ENCODE results near the gene ALOXE3.
"Not testable (repeated sequence)": the region's sequence is repeated elsewhere in the genome, so short reads cannot be mapped to it uniquely, and the experiment has no call there.

Gene ALOXE3

GRCh38 chr17:8121407-8121680 lies 3.0 kb upstream of the ALOXE3 start:
- peak; percentile 65 for DNase-seq

- DNase-seq: peak; percentile 70
Observed at GRCh38 chr17:8120520-8121406, 2.4 kb upstream of the ALOXE3 start.

DNA sequence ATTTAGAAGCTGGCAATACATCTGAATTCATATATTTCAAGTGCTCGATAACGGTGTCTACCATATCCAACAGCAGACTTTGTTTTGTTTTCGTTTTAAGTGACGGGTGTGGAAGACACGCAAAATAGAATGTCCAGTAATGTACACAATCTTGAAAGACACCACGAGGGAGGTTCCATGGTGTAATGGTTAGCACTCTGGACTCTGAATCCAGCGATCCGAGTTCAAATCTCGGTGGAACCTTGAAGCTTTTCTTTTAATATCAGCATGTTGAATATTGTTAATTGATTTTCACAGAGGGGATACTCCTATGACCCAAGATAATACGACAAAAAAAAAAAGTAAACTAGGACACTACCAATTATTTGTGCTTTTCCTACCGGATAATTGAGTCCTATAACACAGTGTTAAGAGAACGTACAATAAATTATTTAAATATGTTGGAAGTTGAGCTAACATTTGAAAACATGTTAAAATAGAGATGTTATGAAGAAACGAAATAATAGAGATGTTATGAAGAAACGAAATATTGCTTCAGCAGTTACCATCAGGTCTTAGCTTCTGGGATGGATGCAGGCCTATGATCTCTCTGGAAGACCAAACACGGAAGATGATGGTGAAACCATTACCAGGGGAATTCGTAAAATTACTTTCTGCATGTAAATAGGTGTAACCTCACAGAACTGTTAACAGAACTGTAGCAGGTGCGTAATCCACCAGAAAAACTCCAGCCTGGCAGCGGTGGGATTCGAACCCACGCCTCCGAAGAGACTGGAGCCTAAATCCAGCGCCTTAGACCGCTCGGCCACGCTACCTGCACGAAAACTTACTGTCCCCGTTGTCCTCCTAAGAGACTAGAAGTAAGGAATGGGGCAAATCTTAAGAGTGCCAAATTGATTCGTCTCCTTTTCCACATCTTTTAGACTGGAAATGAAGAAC lies 1.5 kb upstream of the ALOXE3 start:
- DNase-seq: peak; percentile 91

GRCh38 chr17:8118769-8119580 lies 661 bp upstream of the ALOXE3 start:
- peak; percentile 91 for DNase-seq

DNA sequence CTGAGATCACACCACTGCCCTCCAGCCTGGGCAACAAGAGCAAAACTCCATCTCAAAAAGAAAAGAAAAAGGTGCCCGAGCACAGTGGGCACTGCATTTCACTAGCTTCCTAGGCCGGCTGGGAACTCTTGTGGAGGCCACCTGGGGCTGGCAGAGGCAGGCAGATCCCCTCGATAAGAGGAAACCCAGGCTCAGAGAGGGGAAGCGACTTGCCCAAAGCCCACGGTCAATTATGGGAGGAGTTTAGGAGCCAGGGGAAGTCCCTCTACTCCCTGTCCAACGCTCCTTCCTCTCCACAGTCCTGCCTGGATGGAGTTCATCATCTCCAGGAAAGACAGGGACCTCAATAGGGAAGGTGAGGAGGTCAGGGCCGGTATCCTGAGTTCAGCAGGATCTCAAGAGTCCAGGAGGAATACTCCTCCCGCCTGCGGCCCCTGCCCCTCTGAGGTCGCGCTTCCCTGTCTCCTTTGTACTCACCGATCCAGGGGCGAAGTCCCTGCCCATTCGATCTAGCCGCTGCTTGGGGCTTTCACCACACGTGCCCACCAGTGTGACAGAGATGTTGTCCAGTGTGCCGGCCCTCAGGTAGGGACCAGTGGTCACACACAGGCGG lies 841 bp downstream of the ALOXE3 start:
- no peak for DNase-seq

DNA sequence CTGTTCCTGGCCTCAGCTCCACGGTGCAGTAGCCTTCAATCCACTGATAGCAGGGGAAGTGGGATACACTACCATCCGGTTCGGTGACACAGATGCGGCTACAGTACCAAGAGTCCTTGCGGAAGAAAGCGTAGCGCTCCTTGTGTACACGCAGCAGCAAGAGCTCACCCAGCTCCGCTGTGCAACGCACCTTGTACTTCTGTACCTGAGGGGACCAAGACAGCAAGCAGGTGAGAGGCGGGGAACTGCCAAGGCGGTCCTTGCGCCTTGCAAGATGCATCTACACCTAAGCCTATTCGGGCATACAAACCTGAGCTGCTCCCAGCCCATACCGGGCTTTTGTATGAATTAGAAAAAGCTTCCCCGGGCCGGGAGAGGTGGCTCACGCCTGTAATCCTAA lies 1.5 kb downstream of the ALOXE3 start:
- no peak for DNase-seq

- DNase-seq: no peak
Observed at GRCh38 chr17:8110907-8111306, 7.4 kb downstream of the ALOXE3 start.

GRCh38 chr17:8110456-8110804 lies 7.9 kb downstream of the ALOXE3 start:
- DNase-seq: no peak

DNA sequence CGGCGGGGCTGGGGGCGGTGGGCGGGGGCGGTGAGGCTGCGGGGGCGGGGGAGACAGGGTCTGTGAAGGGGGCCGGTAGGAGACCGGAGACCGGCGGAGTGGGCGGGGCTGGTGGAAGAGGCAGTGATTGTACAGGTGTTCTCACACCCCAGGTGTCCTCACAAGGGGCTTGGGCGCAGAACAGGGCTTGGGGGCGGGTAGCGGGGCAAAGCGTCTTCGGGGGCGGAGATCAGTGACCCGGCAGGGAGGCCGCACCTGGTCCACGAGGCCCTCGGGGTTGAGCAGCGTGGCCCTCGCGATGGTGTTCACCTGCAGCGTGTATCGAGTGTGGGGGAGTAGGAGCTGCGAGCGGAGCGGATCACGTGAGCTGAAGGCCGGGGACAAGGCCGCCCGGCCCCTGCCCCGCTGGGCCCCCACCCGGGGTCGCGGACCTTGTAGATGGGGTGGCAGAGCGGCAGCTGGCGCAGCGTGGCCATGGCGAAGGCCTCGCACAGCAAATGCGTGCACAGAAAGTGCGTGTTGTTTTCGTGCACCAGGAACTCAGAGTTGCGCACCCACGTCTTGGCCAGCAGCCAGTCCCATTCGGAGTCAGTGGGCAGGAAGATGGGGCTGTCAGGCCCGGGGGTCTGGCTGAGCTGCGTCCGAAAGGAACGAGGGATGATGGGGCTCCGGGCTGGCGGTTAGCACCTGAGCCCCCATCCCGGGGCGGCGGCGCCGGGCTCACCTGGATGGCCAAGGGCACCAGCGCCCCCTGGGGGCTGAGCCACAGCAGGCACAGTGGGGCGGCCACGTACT lies 8.5 kb downstream of the ALOXE3 start:
- DNase-seq: peak; percentile 71

- no peak for DNase-seq
Observed at GRCh38 chr17:8108972-8109660, 9.2 kb downstream of the ALOXE3 start.

- DNase-seq: not testable (repeated sequence)
Observed at GRCh38 chr17:8106980-8107379, 11.3 kb downstream of the ALOXE3 start.

- no peak for DNase-seq
Observed at GRCh38 chr17:8105957-8106398, 12.3 kb downstream of the ALOXE3 start.

DNA sequence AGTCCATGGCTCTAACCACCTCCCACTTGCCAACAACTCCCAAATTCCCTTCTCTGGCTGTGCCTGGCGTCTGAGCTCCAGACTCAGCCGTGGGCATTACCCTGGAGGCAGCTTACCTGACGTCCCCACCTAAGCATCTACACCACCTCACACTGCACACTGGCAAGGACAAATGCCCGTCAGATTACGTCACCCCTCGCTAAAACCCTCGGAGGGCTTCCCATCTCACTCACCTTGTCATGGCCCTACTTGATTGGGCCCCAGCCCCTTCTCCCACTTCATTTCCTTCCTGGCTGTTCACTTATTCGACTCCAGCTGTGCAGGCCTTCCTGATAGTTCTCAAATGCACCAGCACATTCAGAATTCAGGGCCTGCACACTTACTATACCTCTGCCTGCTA lies 13.4 kb downstream of the ALOXE3 start:
- DNase-seq: no peak

GRCh38 chr17:8103549-8103948 lies 14.8 kb downstream of the ALOXE3 start:
- DNase-seq: no peak

DNA sequence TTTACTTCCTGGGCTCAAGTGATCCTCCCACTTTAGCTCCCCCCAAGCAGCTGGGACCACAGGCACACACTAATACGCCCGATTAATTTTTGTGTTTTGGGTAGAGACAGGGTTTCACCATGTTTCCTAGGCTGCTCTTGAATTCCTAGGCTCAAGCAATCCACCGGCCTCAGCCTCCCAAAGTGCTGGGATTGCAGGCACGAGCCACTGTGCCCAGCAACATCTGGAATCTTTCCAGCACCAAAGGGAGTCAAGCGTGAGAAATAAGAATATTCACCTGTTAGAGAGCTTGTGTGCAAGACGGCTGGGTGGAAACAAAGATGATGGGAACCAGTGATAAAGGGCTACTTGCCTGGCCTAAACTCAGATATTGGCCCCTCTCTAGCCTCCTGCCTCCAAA lies 16.6 kb downstream of the ALOXE3 start:
- DNase-seq: no peak

- no peak for DNase-seq
Observed at GRCh38 chr17:8100763-8101162, 17.6 kb downstream of the ALOXE3 start.

DNA sequence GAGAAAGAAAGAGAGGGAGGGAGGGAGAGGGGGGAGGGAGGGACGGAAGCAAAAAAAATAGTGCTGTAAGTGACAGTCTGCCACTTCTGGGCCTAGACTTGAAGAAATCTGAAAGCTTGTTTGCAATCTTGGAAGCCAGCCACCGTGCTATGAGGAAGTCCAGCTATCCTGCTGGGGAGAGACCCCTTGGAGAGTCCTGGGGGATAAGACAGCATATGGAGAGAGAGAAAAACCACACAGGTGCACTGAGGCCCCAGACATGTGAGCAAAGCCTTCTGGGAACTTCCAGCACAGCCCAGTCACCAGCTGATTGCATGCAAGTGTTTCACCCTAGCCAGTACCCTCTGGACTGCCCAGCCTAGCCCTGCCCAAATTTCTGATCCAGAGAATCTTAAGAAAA lies 18.2 kb downstream of the ALOXE3 start:
- no peak for DNase-seq

DNA sequence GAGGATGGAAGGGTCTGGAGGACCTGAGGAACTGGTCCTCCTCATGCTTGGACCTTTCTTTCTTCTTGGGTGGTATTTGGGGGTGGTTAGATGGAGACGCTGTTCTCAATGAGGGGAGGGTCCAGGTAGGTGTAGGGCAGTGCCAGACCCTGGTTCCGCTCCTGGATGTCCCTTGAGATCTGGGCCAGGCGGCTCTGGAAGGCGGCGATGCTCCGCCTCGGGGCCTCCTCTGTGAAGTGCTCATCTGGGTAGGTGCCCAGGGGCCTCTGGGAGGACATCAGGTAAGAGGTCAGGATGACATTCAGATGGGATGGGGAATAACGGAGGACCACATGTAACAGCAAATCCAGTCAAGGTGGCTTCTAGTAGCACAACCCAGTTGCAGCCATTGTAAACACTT lies 21.8 kb downstream of the ALOXE3 start:
- no peak for DNase-seq

DNA sequence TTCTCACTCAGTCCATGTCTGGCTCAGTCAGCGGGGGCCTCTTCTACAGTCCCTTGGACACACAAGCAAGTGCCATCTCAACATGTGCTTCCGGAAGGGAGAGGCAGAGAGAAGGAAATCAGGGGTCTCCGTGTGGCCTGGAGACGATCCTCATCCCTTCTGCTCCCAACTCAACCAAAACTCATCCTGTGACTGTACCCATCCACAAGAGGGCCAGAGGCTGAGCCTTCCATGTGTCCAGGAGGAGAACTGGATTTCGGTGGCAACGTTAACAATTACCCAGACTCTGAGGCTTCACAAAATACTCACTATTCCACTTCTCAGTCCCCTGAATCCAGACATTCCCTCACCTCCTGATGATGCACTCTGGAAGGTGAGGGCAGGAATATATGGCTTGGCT lies 23.0 kb downstream of the ALOXE3 start:
- no peak for DNase-seq

DNA sequence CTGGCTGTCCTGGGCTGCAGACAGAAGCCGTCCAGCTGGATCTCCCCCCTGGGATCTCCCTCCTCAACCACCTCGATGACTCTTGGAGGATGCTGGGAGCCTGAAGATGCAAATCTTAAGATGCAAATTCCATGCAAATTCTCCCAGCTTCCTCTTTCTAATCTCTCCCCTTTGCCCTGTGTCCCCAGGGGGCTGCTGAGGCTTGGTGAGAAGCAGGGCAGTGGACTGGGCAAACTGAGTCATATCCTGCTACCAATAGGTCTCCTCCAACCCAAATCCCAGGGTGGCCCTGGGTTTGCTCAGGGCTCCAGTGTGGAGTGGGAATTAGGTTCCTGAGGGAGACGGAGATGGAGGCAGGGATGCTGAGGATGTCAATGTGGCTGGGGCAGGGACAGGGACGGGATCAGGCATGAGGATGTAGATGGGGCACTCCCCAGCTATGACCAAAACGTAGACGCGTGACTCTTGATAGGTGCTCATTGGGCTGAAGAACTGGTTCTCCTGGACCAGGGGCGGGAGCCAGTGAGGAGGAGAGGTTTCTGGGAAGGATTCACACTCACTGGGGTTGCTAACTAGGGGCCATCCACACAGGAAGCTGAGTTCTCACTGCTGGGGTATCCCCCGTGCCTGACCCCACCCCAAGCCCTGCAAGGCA lies 27.2 kb downstream of the ALOXE3 start:
- DNase-seq: no peak

- DNase-seq: no peak
Observed at GRCh38 chr17:8089728-8090127, 28.6 kb downstream of the ALOXE3 start.

Data from right forelimb (tissue), 1 donor.